ENCODE data around the gene IFT88.

GRCh38 chr13:20580257-20580656 lies 13.3 kb downstream of the IFT88 start:
- TF ChIP-seq EZH2 (IDR thresholded peaks at IDR 0.05) (no peak), POLR2AphosphoS5 (IDR thresholded peaks at IDR 0.05; ENCODE audit: borderline replicate concordance, low read depth, low read length) (no peak), FOXP2 (optimal IDR thresholded peaks at IDR 0.05; ENCODE audit: control extremely low read depth, extremely low read length, insufficient read depth) (no peak)

Measured in SK-N-MC (cell line).